DMS53 treated with DMSO at 0.1 percent for 48 hours (cell line): ENCODE results near the gene GOLGA6L6.
"Not testable (repeated sequence)": the region's sequence is repeated elsewhere in the genome, so short reads cannot be mapped to it uniquely, and the experiment has no call there.

Experiments
- DNase-seq: peaks from one replicate; lab custom pipeline; 2025; ENCODE audit not compliant: unreplicated experiment; lab: John Stamatoyannopoulos, UW

The GOLGA6L6 gene, protein sequence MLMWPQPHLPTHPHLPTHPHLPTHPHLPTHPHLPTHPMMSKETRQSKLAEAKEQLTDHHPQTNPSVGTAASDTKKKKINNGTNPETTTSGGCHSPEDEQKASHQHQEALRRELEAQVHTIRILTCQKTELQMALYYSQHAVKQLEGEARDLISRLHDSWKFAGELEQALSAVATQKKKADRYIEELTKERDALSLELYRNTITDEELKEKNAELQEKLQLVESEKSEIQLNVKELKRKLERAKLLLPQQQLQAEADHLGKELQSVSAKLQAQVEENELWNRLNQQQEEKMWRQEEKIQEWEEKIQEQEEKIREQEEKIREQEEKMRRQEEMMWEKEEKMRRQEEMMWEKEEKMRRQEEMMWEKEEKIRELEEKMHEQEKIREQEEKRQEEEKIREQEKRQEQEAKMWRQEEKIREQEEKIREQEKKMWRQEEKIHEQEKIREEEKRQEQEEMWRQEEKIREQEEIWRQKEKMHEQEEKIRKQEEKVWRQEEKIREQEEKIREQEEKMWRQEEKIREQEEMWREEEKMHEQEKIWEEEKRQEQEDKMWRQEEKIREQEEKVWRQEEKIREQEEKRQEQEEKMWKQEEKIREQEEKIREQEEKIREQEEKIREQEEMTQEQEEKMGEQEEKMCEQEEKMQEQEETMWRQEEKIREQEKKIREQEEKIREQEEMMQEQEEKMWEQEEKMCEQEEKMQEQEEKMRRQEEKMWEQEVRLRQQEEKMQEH

DNA sequence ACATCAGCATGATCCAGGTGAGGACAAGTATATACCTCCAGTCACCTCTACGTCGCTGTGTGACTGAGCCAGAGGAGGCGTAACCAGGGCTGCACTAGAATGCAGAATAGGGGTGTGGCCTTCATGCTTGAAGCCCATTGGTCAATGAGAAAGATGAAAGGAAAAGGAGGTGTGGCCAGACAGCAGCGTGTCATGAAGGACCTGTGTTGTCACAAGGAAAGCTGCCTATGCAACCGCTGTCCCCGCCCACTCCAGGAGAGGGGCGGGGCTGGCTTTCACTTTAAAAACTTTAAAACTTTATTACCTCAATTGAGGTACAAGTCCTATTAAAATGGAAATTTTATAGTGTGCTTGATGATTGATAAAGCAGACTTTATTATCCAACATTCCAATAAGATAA is at the start of gene GOLGA6L6:
Gene GOLGA6L6 (minus strand): TSS at position 101 of the 400 bp plus-strand sequence. CDS start 91 bp downstream, at position 10.
- not testable (repeated sequence) for DNase-seq

DNA sequence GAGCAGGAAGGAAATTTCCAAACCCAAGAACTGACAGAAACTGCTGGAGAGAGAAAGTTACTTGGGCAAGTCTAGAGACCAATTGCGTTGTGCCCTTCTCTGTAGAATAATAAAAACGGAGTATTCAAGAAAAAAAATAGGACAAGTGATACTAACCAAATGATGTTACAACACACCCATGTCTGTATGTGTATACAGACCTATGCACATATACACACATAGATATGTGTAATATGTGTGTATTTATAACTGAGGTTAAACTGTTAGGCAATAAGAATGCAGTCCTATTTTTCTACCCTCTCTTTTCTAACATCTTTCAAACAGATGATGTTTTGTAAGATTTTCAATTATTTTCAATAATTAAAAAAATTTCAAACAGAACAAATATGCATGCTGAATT is 48.5 kb upstream of the GOLGA6L6 start:
- DNase-seq = not testable (repeated sequence)

DNA sequence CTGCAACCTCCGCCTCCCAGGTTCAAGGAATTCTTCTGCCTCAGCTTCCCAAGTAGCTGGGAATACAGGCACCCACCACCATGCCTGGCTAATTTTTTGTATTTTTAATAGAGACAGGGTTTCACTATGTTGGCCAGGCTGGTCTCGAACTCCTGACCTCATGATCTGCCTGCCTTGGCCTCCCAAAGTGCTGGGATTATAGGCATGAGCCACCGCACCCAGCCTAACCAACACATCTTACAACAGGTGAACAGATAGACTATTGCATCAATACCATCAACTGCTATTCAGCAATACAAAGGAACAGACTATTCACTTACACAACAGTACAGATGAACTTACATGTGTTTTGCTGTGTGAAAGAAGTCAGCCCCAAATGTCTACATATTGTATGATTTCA is 45.2 kb upstream of the GOLGA6L6 start:
- DNase-seq = not testable (repeated sequence)

DNA sequence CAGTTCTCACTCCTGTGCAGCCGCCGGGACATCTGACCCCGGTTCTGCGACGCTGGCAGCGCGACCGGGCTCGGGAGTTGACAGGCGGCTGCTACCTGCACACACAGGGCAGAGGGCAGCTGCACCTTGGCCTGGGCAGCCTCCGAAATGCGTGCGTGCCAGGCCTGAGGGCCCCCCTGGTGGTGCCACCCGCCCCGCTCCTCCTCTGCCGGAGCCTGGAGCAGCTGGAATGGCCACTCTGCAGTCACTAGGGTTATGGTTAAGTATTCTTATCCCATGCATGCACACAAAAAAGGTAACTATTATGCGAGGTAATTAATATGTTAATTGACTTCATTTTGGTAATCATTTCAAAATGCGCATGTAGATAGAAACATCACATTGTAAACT is 41.1 kb upstream of the GOLGA6L6 start:
- DNase-seq = not testable (repeated sequence)

DNA sequence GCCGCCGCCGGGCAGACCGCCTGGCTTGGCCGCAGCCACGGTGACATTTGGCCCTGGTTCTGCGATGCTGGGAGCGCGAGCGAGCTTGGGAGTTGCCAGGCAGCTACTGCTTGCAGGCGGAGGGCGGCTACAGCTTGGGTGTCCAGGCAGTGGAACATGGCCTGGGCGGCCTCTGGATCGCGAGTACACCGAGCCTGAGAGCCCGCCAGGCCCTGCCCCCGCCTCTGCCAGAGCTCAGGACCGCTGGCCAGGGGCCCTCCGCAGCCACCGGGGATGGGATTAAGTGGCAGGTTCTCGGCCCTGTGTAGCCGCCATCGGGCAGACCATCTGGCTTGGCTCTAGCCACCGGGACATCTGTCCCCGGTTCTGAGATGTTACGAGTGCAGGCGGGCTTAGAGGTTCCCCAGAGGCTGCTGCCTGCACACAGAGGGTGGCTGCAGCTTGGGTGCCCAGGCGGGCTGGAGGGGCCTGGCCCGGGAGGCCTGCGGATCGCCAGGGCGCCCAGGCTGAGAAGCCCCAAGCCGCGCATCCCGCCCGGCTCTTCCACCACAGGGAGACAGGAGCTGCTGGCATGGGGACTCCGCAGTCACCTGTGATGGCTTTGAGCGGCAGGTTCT is 40.6 kb upstream of the GOLGA6L6 start:
- not testable (repeated sequence) for DNase-seq

DNA sequence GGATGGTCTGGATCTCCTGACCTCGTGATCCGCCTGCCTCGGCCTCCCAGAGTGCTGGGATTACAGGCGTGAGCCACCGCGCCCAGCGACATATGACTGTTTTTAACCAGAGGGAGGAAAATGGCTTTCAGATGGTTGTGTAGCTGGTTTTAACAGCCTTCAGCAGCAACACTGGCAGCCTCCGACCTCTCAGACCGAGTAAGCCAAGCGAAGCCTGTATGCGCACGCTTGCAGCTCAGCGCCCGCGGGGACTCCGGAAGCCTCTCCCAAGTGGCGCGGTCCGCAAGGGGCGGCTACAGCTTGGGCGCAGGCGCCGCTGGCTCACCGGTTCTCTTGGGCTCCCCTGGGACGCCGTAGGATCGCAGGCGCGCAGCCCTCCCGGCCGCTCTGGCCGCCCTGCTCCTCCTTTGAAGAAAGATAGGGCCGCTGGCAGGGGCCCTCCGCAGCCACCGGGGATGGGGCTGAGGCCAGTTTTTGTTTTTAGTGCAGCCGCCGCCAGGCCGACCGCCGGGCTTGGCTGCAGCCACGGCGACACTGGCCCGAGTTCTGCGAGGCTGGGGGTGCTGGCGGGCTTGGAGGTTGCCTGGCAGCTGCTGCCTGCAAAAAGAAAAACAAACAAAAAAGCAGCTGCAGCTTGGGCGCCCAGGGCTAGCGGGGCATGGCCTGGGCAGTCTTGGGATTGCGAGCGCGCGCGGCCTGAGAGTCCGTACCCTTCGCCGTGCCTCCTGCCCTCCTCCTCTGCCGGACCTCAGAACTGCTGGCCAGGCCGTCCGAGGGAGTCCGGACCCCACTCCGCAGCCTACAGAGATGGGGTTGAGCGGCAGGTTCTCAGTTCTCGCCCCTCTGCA is 39.9 kb upstream of the GOLGA6L6 start:
- not testable (repeated sequence) for DNase-seq

DNA sequence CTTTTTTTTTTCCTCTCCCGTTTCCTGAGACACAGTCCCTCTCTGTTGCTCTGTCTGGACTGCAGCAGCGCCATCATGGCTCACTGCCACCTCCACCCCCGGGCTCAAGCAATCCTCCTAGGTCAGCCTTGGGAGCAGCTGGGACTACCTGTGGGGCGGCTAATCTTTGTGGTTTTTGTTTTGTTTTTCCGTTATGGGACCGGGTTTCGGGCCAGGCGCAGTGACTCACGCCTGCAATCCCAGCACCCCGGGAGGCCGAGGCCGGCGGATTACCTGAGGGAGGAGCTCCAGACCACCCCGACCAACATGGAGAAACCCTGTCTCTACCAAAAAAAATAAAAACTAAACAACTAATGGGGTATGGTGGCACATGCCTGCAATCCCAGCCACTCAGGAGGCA is 38.1 kb upstream of the GOLGA6L6 start:
- not testable (repeated sequence) for DNase-seq

DNA sequence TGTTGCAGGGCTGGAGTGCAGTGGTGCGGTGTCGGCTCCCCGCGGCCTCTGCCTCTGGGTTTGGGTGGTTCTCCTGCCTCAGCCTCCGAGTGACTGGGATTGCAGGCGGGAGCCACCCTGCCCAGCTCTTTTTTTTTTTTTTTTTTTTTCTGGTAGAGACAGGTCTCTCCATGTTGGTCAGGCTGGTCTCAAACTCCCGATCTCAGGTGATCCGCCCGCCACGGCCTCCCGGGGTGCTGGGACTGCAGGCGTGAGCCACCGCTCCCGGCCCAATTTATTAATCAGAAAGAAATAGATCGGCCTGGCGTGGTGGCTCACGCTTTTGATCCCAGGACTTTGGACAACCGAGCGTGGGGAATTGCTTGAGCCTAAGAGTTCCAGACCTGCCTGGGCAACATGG is 9.7 kb upstream of the GOLGA6L6 start:
- not testable (repeated sequence) for DNase-seq

DNA sequence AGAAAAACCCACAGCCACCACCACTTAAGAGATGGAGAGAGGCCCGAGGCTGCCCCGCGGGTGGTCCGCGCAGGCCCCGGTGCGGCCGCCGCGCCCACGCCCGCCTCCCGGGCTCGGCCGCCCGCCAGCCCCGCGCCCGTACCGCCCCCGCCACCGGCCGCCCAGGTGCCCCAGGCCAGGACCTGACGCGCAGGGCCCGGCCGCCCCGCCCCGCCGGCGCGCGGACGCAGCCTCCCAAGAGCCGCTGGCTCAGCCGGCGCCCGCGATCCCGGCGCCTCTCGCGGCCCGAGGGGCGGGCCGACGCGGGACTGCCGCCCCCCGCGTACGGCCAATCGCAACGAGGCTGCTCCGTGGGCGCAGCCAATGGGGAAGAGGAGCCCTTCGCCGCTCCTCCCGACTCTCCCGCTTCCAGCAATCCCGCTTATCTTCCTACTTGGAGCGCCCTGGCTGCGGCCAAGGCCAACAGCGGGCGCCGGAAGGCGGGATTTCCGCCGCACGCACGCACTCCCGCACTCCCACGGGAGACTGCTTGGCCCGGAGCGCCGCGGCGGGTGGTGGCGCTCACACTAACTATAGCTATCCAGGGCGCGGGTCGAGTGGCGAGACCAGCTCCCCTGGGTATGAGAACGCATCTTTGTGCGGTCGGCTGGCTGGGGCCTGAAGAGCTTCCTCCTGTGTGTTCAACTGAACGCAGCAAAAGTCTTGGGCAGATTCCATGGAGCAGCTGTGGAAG is 35.5 kb downstream of the GOLGA6L6 start:
- not testable (repeated sequence) for DNase-seq

DNA sequence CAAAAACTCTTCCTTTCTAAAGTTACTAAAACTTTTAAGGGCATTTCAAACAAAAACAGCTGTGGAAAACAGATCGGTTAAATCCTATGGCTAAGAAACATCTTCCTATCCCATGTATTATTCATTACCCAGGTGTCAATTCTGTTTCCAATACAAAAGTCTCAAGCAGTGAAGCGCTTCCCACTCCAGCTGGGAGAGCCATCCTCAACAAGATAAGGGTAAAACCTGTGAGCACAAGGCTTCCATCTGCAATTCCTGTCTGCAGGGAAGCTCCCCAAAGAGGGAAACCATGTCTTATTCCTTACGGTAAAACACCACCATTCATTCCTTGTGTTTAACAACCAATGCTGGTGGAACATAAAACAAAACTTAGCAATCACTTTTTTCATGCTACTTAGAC is 38.8 kb downstream of the GOLGA6L6 start:
- DNase-seq = not testable (repeated sequence)

DNA sequence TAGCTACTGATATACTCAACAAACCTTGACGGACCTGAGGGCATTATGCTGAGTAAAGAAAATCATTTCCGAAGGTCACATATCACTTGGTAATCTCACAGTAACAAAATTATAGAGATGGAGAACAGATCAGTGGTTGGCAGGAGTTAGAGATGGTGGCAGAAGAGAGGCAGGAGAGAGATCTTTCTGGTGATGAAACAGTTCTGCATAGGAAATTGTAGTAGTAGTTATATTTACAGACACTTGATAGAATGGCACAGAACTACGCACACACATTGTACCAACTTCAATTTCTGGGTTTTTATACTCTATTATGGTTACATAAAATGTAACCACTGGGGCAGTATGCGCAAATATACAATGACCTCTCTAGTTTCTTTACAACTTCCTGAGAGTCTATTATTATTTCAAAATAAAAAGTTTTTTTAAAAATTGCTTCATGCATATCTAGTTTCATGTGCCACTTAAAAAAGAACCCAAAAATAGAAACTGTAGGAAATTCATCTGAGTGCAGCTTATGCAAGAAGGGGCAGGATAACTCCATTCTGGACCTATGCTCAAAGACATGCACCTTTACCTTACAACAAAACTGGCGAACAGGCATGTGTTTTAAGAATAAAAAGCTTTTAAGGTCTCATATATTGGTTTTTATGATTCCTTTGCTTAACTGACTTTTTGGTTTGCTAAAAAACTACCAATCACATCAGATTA is 39.9 kb downstream of the GOLGA6L6 start:
- DNase-seq = not testable (repeated sequence)

DNA sequence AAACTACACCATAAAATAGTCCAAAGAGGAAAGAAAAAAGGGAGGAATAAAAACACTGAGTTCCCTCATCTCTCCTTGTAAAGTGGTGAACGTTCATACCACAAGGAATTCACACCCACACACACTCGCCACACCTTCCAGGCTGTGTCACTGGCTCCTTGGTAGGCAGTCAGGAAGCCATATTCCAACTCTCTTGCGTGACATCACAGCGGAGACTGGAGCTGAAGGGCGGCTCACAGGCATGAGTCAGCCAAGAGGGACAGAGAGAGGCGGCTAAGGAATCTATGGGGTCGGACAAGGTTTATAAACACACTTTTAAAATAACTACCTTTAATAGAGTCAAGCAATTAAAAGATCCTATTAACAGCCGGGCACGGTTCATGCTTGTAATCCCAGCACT is 43.8 kb downstream of the GOLGA6L6 start:
- not testable (repeated sequence) for DNase-seq

DNA sequence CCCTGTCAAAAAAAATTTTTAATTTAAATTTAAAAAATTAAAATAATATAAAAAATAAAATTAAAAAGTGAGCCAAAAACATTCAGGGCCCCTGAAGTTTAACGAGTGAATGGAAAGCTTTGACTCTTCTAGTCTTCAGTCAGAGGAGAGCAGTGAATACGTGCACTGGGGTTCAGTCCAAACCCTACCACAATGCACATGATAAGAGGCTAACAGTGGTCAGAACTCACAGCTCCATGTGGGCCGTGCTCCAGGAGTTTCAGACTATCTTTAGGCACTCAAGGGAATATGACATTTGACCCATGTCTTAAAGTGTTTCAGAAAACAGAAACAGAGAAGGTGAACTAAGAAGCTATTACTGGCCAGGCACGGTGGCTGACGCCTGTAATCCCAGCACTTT is 48.6 kb downstream of the GOLGA6L6 start:
- DNase-seq = not testable (repeated sequence)

DNA sequence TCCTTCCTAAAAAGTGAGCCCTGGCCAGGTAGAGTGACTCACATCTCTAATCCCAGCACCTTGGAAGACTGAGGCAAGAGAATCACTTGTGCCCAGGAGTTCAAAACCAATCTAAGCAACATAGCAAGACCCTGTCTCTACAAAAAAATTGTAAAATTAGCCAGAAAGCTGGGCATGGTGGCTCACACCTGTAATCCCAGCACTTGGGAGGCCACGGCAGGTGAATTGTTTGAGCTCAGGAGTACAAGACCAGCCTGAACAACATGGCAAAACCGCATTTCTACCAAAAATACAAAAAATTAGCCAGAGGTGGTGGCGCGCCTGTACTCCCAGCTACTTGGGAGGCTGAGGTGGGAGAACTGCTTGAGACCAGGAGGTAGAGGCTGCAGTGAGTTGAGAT is 49.0 kb downstream of the GOLGA6L6 start:
- not testable (repeated sequence) for DNase-seq

DNA sequence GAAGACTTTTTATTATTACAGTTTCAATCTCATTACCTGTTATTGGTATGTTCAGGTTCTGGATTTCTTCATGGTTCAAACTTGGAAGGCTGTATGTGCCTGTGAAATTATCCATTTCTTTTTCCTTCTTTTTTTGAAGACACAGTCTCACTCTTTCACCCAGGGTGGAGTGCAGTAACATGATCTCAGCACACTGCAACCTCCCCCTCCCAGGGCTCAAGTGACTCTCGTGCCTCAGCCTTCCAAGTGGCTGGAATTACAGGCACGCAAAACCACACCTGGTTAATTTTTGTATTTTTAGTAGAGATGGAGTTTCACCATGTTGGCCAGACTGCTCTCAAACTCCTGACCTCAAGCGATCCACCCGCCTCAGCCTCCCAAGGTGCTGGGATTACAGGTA is 52.3 kb downstream of the GOLGA6L6 start:
- DNase-seq = not testable (repeated sequence)
